Epidermal melanocyte (primary cell): ENCODE data around the gene SPINK1.
"Not testable (repeated sequence)": the region's sequence is repeated elsewhere in the genome, so short reads cannot be mapped to it uniquely, and the experiment has no call there.

Experiments
- DNase-seq: peaks from one replicate; pipeline ENCODE4 v3.0.0; 2011; ENCODE audit warnings: low spot score; ENCODE audit not compliant: insufficient read length

The SPINK1 gene

GRCh38 chr5:147831465-147831864 is at the start of gene SPINK1:
Gene SPINK1, minus strand, starts transcription at chr5:147831671. Its CDS starts 94 bp downstream, at chr5:147831577.
- DNase-seq: no peak

- DNase-seq: no peak
These were observed 49.0 kb upstream of the SPINK1 start for GRCh38 chr5:147880487-147880886.

- no peak for DNase-seq
These were observed 48.3 kb upstream of the SPINK1 start for GRCh38 chr5:147879784-147880183.

GRCh38 chr5:147878066-147878759 is 46.7 kb upstream of the SPINK1 start, which contains the start of gene SCGB3A2:
Gene SCGB3A2, plus strand, starts transcription at chr5:147878711. Its CDS starts 93 bp downstream, at chr5:147878804.
- no peak for DNase-seq

GRCh38 chr5:147876626-147877025 is 45.2 kb upstream of the SPINK1 start:
- no peak for DNase-seq

- no peak for DNase-seq
These were observed 44.7 kb upstream of the SPINK1 start for GRCh38 chr5:147876141-147876540.

- no peak for DNase-seq
These were observed 43.5 kb upstream of the SPINK1 start for GRCh38 chr5:147874910-147875367.

- DNase-seq: not testable (repeated sequence)
These were observed 42.8 kb upstream of the SPINK1 start for GRCh38 chr5:147874118-147874875.

GRCh38 chr5:147872744-147873435 is 41.4 kb upstream of the SPINK1 start:
- DNase-seq: not testable (repeated sequence)

GRCh38 chr5:147871980-147872549 is 40.6 kb upstream of the SPINK1 start:
- not testable (repeated sequence) for DNase-seq

GRCh38 chr5:147869892-147870291 is 38.4 kb upstream of the SPINK1 start:
- not testable (repeated sequence) for DNase-seq

- no peak for DNase-seq
These were observed 37.6 kb upstream of the SPINK1 start for GRCh38 chr5:147869112-147869511.

GRCh38 chr5:147863454-147864158 is 32.1 kb upstream of the SPINK1 start:
- DNase-seq: no peak

GRCh38 chr5:147860641-147861025 is 29.2 kb upstream of the SPINK1 start:
- no peak for DNase-seq

GRCh38 chr5:147859962-147860640 is 28.6 kb upstream of the SPINK1 start:
- DNase-seq: no peak

GRCh38 chr5:147858565-147858964 is 27.1 kb upstream of the SPINK1 start:
- no peak for DNase-seq

- peak; percentile 49 for DNase-seq
These were observed 26.0 kb upstream of the SPINK1 start for GRCh38 chr5:147857302-147858129.

- no peak for DNase-seq
These were observed 25.3 kb upstream of the SPINK1 start for GRCh38 chr5:147856801-147857200.

- no peak for DNase-seq
These were observed 24.3 kb upstream of the SPINK1 start for GRCh38 chr5:147855774-147856069.
